H9 (cell line): Measurements from ENCODE around the gene CADPS2. TPM values are rescaled to one million over a fixed set of nuclear protein-coding genes. Genes with fewer than 3 reads are reported as not detected.

ENCODE experiments used
- DNase-seq: peaks from one replicate; pipeline ENCODE4 v3.0.0-alpha.2; 2017
- H2AFZ ChIP-seq: one replicate; pipeline ENCODE4 v1.6.1; 2013; ENCODE audit warnings: mild to moderate bottlenecking, low read length, control low read depth, moderate library complexity
- H2AK5ac ChIP-seq: 2 replicates; pipeline ENCODE4 v1.6.1; 2013; ENCODE audit warnings: low read length, control low read depth, mixed read lengths; ENCODE audit not compliant: insufficient read length
- H2BK120ac ChIP-seq: one replicate; pipeline ENCODE4 v1.6.1; 2013; ENCODE audit warnings: low read depth, mild to moderate bottlenecking, low read length, control low read depth, inconsistent platforms; ENCODE audit not compliant: poor library complexity, severe bottlenecking
- H2BK12ac ChIP-seq: 2 replicates; pipeline ENCODE4 v1.6.1; 2013; ENCODE audit warnings: low read length, control low read depth, mixed read lengths, low read depth; ENCODE audit not compliant: insufficient read length
- H2BK15ac ChIP-seq: 2 replicates; pipeline ENCODE4 v1.6.1; 2013; ENCODE audit warnings: low read depth, low read length, control low read depth
- H2BK20ac ChIP-seq: one replicate; pipeline ENCODE4 v1.6.1; 2013; ENCODE audit warnings: low read depth, mild to moderate bottlenecking, low read length, control low read depth, inconsistent platforms; ENCODE audit not compliant: poor library complexity, severe bottlenecking
- H2BK5ac ChIP-seq: 2 replicates; pipeline ENCODE4 v1.6.1; 2013; ENCODE audit warnings: low read length, control low read depth, mixed read lengths; ENCODE audit not compliant: insufficient read length
- H3K14ac ChIP-seq: 2 replicates; pipeline ENCODE4 v1.6.1; 2013; ENCODE audit warnings: low read length, control low read depth; ENCODE audit not compliant: insufficient read depth
- H3K18ac ChIP-seq: 2 replicates; pipeline ENCODE4 v1.6.1; 2013; ENCODE audit warnings: low read depth, mild to moderate bottlenecking, mixed read lengths, low read length, control low read depth; ENCODE audit not compliant: insufficient read length
- H3K23ac ChIP-seq: 2 replicates; pipeline ENCODE4 v1.6.1; 2013; ENCODE audit warnings: low read length, control low read depth, mixed read lengths, low read depth; ENCODE audit not compliant: insufficient read length
- H3K23me2 ChIP-seq: 2 replicates; pipeline ENCODE4 v1.6.1; 2013; ENCODE audit warnings: low read depth, mild to moderate bottlenecking, mixed read lengths, low read length, control low read depth; ENCODE audit not compliant: insufficient read length, poor library complexity, severe bottlenecking
- H3K27ac ChIP-seq: 2 replicates; pipeline ENCODE4 v1.5.1; 2013; ENCODE audit warnings: low read length, control low read depth, mixed read lengths, low read depth; ENCODE audit not compliant: insufficient read length
- H3K27me3 ChIP-seq: 2 replicates; pipeline ENCODE4 v1.6.1; 2013; ENCODE audit warnings: low read length, control low read depth, inconsistent platforms; ENCODE audit not compliant: insufficient read depth
- H3K4ac ChIP-seq: 2 replicates; pipeline ENCODE4 v1.6.1; 2013; ENCODE audit warnings: low read depth, mild to moderate bottlenecking, control low read depth, inconsistent platforms, low read length, moderate library complexity
- H3K4me1 ChIP-seq: 2 replicates; pipeline ENCODE4 v1.6.1; 2013; ENCODE audit warnings: low read length, control low read depth, inconsistent platforms; ENCODE audit not compliant: insufficient read depth
- H3K4me2 ChIP-seq: 2 replicates; pipeline ENCODE4 v1.6.1; 2013; ENCODE audit warnings: low read length, control low read depth, mixed read lengths; ENCODE audit not compliant: insufficient read length, insufficient read depth
- H3K56ac ChIP-seq: 2 replicates; pipeline ENCODE4 v1.6.1; 2013; ENCODE audit warnings: low read depth, mild to moderate bottlenecking, mixed read lengths, low read length, control low read depth; ENCODE audit not compliant: insufficient read length
- H3K79me1 ChIP-seq: 2 replicates; pipeline ENCODE4 v1.6.1; 2013; ENCODE audit warnings: low read depth, mild to moderate bottlenecking, moderate library complexity, low read length, control low read depth, inconsistent platforms; ENCODE audit not compliant: insufficient read depth, poor library complexity, severe bottlenecking
- H3K79me2 ChIP-seq: 2 replicates; pipeline ENCODE4 v1.6.1; 2013; ENCODE audit warnings: low read length, control low read depth, inconsistent platforms; ENCODE audit not compliant: insufficient read depth
- H3K9ac ChIP-seq: 2 replicates; pipeline ENCODE4 v1.6.1; 2013; ENCODE audit warnings: low read length, control low read depth, mixed read lengths; ENCODE audit not compliant: insufficient read length; ENCODE audit errors: extremely low read depth
- H3K9me3 ChIP-seq: one replicate; pipeline ENCODE4 v1.6.1; 2013; ENCODE audit warnings: low read depth, low read length, inconsistent platforms; ENCODE audit not compliant: control insufficient read depth
- H3T11ph ChIP-seq: one replicate; pipeline ENCODE4 v1.6.1; 2013; ENCODE audit warnings: mild to moderate bottlenecking, low read length, control low read depth, inconsistent platforms
- H4K20me1 ChIP-seq: one replicate; pipeline ENCODE4 v1.6.1; 2013; ENCODE audit not compliant: control insufficient read depth, insufficient read length, insufficient read depth
- H4K5ac ChIP-seq: 2 replicates; pipeline ENCODE4 v1.6.1; 2013; ENCODE audit warnings: low read depth, mild to moderate bottlenecking, mixed read lengths, low read length, control low read depth; ENCODE audit not compliant: insufficient read length
- H4K8ac ChIP-seq: replicated peaks from 2 replicates; pipeline ENCODE4 v1.6.1; 2013; ENCODE audit warnings: low read length, control low read depth, mixed read lengths, low read depth; ENCODE audit not compliant: insufficient read length
- H4K91ac ChIP-seq: 2 replicates; pipeline ENCODE4 v1.6.1; 2013; ENCODE audit warnings: low read depth, mild to moderate bottlenecking, moderate library complexity, mixed read lengths, low read length, control low read depth; ENCODE audit not compliant: insufficient read length
- H3K27ac Mint-ChIP-seq, 3 experiments: 2 replicates in 2 of 3; 3 replicates in 1 of 3; pipeline ENCODE4 v1.8.0; 2020 to 2021; ENCODE audit warnings: mixed read lengths in 3 of 3, mild to moderate bottlenecking in 1 of 3, moderate library complexity in 1 of 3
- H3K27me3 Mint-ChIP-seq: 2 replicates; pipeline ENCODE4 v1.8.0; 2021; ENCODE audit warnings: low read depth, mild to moderate bottlenecking, moderate library complexity, mixed read lengths
- H3K36me3 Mint-ChIP-seq, 3 experiments: 2 replicates in 2 of 3; 3 replicates in 1 of 3; pipeline ENCODE4 v1.8.0; 2020 to 2021; ENCODE audit warnings: low read depth in 3 of 3, mixed read lengths in 3 of 3; ENCODE audit not compliant: insufficient read depth in 1 of 3
- H3K4me1 Mint-ChIP-seq, 2 experiments: 2 replicates each; pipeline ENCODE4 v1.8.0; 2020; ENCODE audit warnings: mixed read lengths in 2 of 2
- H3K4me3 Mint-ChIP-seq, 2 experiments: 2 replicates in 1 of 2; 3 replicates in 1 of 2; pipeline ENCODE4 v1.8.0; 2020 to 2021; ENCODE audit warnings: mild to moderate bottlenecking in 2 of 2, mixed read lengths in 2 of 2, moderate library complexity in 1 of 2
- H3K9me3 Mint-ChIP-seq, 2 experiments: 2 replicates in 1 of 2; 3 replicates in 1 of 2; pipeline ENCODE4 v1.8.0; 2020; ENCODE audit warnings: mild to moderate bottlenecking in 2 of 2, mixed read lengths in 2 of 2, moderate library complexity in 1 of 2
- WGBS: extraction: QIAGEN DNeasy Blood & Tissue Kit; methylation state at CpG from one replicate; pipeline ENCODE4 v1.1.7; 2013; ENCODE audit warnings: missing lambda C conversion rate, low lambda C conversion rate, mixed read lengths; ENCODE audit not compliant: insufficient read length; ENCODE audit errors: extremely low coverage; 5-methylcytosine and 5-hydroxymethylcytosine counted together
- total RNA-seq: library from RNA; stranded (reverse); gene quantifications from 2 replicates; pipeline ENCODE4 v1.2.1, GENCODE V29; 2021
- TF ChIP-seq, protein P1 (sequence below): fragments of 200-600 bp; sonication (generic); conservative IDR thresholded peaks from 3 replicates; pipeline ENCODE4 v1.8.0; 2021; ENCODE audit warnings: antibody characterized with exemption, mild to moderate bottlenecking

Gene CADPS2
- total RNA-seq, 1 experiment from 2014 or later: 7.1 TPM

DNA sequence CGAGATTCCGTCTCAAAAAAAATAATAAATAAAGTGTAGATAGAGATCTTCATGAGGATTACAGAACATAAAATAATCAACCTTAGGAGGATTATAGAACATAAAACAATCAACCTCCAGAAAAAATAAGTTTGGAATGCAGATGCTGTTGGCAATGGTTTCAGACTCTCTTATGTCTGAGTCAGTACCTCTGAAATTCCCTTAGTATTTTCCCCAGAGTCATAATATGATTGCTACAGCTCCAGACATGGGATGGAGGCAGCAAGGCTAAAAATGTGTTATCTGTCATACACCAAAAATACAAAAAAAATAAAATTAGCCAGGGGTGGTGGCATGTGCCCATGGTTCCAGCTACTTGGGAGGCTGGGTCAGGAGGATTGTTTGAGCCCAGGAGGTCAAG, 22.2 kb downstream of the CADPS2 start:
- no peaks in the 10 kb centered on the region for H3K23me2 ChIP-seq
- no peaks in the 10 kb centered on the region for H3K4me1 ChIP-seq
- WGBS: no CpG with 5 or more reads among the region's 2 CpGs
- no peaks in the 10 kb centered on the region for H3K79me2 ChIP-seq
- Mint-ChIP-seq H3K4me1 (0 out of 4 replicates have a peak, but pooled peaks cover 0 to 4% of the 10 kb centered on the region in 2 experiments), H3K4me3 (no peak overlapping the region), H3K9me3 (peaks cover 6 to 7% of the 10 kb centered on the region in 2 experiments), H3K36me3 (peaks cover 5 to 9% (median 5%) of the 10 kb centered on the region in 3 experiments; a peak in 6 of 7 replicates), H3K27me3 (no peaks in the 10 kb centered on the region), H3K27ac (no peak overlapping the region)
- no peak overlapping the region for H2BK120ac ChIP-seq
- H3K27me3 ChIP-seq: no peaks in the 10 kb centered on the region
- H4K5ac ChIP-seq: no peak overlapping the region
- no peaks in the 10 kb centered on the region for H3K9me3 ChIP-seq
- H2BK15ac ChIP-seq: no peak overlapping the region
- no peak for DNase-seq
- TF ChIP-seq, protein P1, sequence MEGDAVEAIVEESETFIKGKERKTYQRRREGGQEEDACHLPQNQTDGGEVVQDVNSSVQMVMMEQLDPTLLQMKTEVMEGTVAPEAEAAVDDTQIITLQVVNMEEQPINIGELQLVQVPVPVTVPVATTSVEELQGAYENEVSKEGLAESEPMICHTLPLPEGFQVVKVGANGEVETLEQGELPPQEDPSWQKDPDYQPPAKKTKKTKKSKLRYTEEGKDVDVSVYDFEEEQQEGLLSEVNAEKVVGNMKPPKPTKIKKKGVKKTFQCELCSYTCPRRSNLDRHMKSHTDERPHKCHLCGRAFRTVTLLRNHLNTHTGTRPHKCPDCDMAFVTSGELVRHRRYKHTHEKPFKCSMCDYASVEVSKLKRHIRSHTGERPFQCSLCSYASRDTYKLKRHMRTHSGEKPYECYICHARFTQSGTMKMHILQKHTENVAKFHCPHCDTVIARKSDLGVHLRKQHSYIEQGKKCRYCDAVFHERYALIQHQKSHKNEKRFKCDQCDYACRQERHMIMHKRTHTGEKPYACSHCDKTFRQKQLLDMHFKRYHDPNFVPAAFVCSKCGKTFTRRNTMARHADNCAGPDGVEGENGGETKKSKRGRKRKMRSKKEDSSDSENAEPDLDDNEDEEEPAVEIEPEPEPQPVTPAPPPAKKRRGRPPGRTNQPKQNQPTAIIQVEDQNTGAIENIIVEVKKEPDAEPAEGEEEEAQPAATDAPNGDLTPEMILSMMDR: no peak
- H3K14ac ChIP-seq: no peak overlapping the region
- no peaks in the 10 kb centered on the region for H4K20me1 ChIP-seq
- H3K4me2 ChIP-seq: no peak overlapping the region
- no peak overlapping the region for H3T11ph ChIP-seq
- H3K18ac ChIP-seq: no peak overlapping the region
- no peak overlapping the region for H2BK12ac ChIP-seq
- no peak overlapping the region for H3K27ac ChIP-seq
- no peak overlapping the region for H2AFZ ChIP-seq
- no peak overlapping the region for H2BK20ac ChIP-seq
- no peak overlapping the region for H2BK5ac ChIP-seq
- H2AK5ac ChIP-seq: no peak overlapping the region
- no peak overlapping the region for H3K56ac ChIP-seq
- H3K79me1 ChIP-seq: no peaks in the 10 kb centered on the region
- no peak overlapping the region for H3K9ac ChIP-seq
- no peak overlapping the region for H4K8ac ChIP-seq
- no peak overlapping the region for H3K23ac ChIP-seq
- no peak overlapping the region for H4K91ac ChIP-seq
- H3K4ac ChIP-seq: no peak overlapping the region
